Measurements from ENCODE around the gene TEX22.
A peak's percentile ranks its signal among the peaks of the same experiment; 100 is the strongest.

The TEX22 gene, protein sequence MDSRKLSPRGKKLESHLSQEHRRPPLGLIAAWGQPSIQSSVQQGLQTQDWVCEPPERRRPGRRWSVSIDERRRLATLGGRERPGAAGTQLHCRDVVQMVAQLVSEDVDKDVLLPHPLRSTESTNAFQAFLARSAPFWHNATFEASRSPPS

GRCh38 chr14:105398044-105398725 is at the start of gene TEX22:
TSS of gene TEX22 (plus strand) at chr14:105398538. CDS start at chr14:105399341, 803 bp downstream.
- no peak for TF ChIP-seq CTCF (IDR thresholded peaks at IDR 0.05; ENCODE audit: extremely low read depth, missing control alignments)
- DNase-seq (ENCODE audit: low spot score), result peak; percentile 98

- DNase-seq (ENCODE audit: low spot score), result no peak
- TF ChIP-seq CTCF (IDR thresholded peaks at IDR 0.05; ENCODE audit: extremely low read depth, missing control alignments), result no peak
Observed at GRCh38 chr14:105348945-105349699, 49.2 kb upstream of the TEX22 start.

- no peak for DNase-seq (ENCODE audit: low spot score)
- TF ChIP-seq CTCF (IDR thresholded peaks at IDR 0.05; ENCODE audit: extremely low read depth, missing control alignments), result no peak
Observed at GRCh38 chr14:105349992-105350391, 48.3 kb upstream of the TEX22 start.

GRCh38 chr14:105350450-105351244 is 47.7 kb upstream of the TEX22 start:
- DNase-seq (ENCODE audit: low spot score), result no peak
- TF ChIP-seq CTCF (IDR thresholded peaks at IDR 0.05; ENCODE audit: extremely low read depth, missing control alignments), result no peak

DNA sequence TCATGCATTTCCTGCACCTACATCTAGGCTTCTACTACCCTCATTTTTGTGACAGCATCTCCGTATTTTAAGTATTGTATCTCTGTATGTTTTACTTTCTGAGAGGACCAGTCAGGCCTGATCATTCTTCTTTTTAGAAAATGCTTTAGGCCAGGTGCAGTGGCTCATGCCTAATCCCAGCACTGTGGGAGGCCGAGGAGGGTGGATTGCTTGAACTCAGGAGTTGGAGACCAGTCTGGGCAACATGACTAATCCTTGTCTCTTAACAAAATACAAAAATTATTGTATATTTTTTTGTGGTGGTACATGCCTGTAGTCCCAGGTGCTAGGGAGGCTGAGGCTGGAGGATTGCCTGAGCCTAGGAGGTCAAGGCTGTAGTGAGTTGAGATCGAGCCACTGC is 46.9 kb upstream of the TEX22 start:
- DNase-seq (ENCODE audit: low spot score), result no peak

More for the DNA sequence above, 46.9 kb upstream of the TEX22 start:
- TF ChIP-seq CTCF (IDR thresholded peaks at IDR 0.05; ENCODE audit: extremely low read depth, missing control alignments), result no peak
